SK-N-SH (cell line): ENCODE measurements around the gene CASZ1.

ENCODE experiments used
- CTCF ChIP-seq: fragments of 200-600 bp; sonication (generic); IDR thresholded peaks from 2 replicates; pipeline ENCODE4 v1.6.1; 2017; ENCODE audit warnings: antibody characterized with exemption, mild to moderate bottlenecking, moderate library complexity
- ELF1 ChIP-seq: IDR thresholded peaks from 2 replicates; pipeline ENCODE4 v1.4.0; 2012
- EP300 ChIP-seq, 2 experiments: IDR thresholded peaks; 2 replicates each; pipeline versions ENCODE4 v1.4.0 to v1.6.1; 2012; ENCODE audit warnings: borderline replicate concordance in 1 of 2, low read depth in 1 of 2, low read length in 1 of 2
- RFX5 ChIP-seq: IDR thresholded peaks from 2 replicates; pipeline ENCODE4 v1.6.1; 2012; ENCODE audit warnings: mild to moderate bottlenecking, improper control_type of control experiment, low read length
- USF2 ChIP-seq: fragments of 150-350 bp; IDR thresholded peaks from 2 replicates; pipeline ENCODE4 v1.6.1; 2017; ENCODE audit warnings: antibody characterized with exemption, low read length, low read depth, borderline replicate concordance
- YY1 ChIP-seq: IDR thresholded peaks from 2 replicates; pipeline ENCODE4 v1.4.0; 2012; ENCODE audit warnings: low read depth, mild to moderate bottlenecking

- TF ChIP-seq USF2: no peak
- TF ChIP-seq YY1: no peak
- TF ChIP-seq ELF1: no peak
- TF ChIP-seq CTCF: no peak
- no peak for TF ChIP-seq EP300 (IDR thresholded peaks at IDR 0.05; ENCODE audit: borderline replicate concordance in 1 of 2, low read depth in 1 of 2, low read length in 1 of 2)
- TF ChIP-seq RFX5: no peak
These were observed 65.5 kb downstream of the CASZ1 start for GRCh38 chr1:10730985-10731384.
